ENCODE data around the gene FAM168A.

FAM168A gene

DNA sequence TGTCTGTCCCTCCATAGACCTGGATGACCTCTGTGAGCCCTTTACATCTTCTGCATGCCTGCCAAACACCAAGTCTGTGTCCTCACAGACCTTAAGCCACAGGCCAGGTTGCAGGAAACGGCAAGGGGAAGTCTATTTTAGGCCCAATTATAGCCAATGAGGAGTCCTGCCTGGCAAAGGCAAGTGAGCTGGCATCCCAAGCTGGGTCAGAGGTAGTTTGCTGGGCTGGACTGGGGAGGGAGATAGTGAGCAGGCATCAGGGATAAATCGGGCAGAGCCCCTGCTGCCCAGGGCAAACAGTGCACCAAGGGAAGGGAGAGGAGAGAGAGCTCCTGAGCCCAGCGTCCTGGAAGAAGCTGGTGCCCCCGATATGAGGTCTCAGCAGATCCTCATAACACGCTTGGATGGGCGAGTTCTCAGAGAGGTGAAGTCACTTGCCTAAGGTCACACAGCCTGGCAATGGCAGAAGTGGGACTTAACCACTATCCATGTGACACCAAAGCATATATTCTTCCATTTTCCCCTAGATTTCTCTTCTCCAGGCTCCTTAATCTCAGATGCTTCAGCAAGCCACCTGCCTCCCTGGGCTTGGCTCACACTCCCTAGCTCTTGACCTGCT, 225.4 kb downstream of the FAM168A start:
- no peak overlapping the region for H3K4me3 ChIP-seq (ENCODE audit: low read depth, low read length)
- peak; percentile 36 for DNase-seq (ENCODE audit: low read depth)
- TF ChIP-seq, protein P1, sequence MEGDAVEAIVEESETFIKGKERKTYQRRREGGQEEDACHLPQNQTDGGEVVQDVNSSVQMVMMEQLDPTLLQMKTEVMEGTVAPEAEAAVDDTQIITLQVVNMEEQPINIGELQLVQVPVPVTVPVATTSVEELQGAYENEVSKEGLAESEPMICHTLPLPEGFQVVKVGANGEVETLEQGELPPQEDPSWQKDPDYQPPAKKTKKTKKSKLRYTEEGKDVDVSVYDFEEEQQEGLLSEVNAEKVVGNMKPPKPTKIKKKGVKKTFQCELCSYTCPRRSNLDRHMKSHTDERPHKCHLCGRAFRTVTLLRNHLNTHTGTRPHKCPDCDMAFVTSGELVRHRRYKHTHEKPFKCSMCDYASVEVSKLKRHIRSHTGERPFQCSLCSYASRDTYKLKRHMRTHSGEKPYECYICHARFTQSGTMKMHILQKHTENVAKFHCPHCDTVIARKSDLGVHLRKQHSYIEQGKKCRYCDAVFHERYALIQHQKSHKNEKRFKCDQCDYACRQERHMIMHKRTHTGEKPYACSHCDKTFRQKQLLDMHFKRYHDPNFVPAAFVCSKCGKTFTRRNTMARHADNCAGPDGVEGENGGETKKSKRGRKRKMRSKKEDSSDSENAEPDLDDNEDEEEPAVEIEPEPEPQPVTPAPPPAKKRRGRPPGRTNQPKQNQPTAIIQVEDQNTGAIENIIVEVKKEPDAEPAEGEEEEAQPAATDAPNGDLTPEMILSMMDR (conservative IDR thresholded peaks at IDR 0.05; ENCODE audit: low read depth, low read length): peak; percentile 34

DNA sequence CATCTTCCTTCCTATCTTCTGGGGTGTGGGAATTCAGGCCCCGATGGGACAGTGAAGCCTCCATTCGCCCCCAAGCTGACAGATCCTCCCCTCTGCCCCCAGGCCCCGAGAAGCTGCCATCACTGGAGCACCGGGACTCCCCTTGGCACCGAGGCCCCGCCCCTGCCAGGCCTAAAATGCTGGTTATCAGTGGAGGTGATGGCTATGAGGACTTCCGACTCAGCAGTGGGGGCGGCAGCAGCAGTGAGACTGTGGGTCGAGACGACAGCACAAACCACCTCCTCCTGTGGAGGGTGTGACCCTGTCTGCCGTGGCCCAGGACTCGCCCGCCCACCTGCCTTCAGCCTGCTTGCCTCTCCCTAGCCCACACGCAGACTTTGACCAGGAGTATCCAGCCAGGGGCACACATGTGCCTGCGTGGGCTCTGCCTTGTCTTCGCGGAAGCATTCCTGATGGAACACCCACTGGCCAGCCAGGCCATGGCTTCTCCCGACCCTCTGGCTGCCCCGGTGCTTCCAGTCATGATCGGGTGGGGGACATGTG, 230.4 kb downstream of the FAM168A start:
- no peak for DNase-seq (ENCODE audit: low read depth)
- H3K4me3 ChIP-seq (ENCODE audit: low read depth, low read length): no peak overlapping the region
- TF ChIP-seq, protein P1 (conservative IDR thresholded peaks at IDR 0.05; ENCODE audit: low read depth, low read length): no peak

DNA sequence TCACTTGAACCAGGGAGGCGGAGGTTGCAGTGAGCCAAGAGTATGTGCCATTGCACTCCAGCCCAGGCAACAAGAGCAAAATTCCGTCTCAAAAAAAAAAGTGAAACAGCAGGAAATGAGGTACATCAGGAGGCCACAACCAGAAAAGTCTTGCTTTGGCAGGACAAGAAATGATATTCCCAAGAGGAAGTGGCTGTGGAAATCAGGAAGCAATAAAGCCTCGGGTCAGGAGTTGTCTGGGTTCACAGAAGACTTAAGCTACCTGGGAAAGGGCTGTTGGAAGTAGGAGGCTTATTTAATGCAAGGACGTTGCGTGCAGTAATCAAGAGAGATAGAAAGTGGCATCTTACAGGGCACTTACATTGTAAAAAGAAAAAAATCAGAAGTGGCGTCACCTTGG, 231.0 kb downstream of the FAM168A start:
- no peak for DNase-seq (ENCODE audit: low read depth)
- TF ChIP-seq, protein P1 (conservative IDR thresholded peaks at IDR 0.05; ENCODE audit: low read depth, low read length): no peak

DNA sequence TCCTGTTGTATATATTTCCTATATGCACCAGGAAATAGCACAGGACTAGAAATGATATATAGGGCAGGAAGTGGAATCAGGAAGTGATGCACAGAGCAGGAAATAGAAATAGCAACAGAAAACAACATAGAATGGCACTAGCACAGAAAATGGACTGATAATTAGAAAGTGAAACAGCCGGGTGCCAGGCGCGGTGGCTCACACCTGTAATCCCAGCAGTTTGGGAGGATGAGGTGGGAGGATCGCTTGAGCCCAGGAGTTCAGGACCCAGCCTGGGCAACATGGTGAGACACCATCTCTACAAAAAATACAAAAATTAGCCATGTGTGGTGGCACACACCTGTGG, 231.7 kb downstream of the FAM168A start:
- TF ChIP-seq, protein P1 (conservative IDR thresholded peaks at IDR 0.05; ENCODE audit: low read depth, low read length): no peak
- no peak overlapping the region for H3K4me3 ChIP-seq (ENCODE audit: low read depth, low read length)
- no peak for DNase-seq (ENCODE audit: low read depth)

More for the DNA sequence above, 231.0 kb downstream of the FAM168A start:
- H3K4me3 ChIP-seq (ENCODE audit: low read depth, low read length): no peak overlapping the region

DNA sequence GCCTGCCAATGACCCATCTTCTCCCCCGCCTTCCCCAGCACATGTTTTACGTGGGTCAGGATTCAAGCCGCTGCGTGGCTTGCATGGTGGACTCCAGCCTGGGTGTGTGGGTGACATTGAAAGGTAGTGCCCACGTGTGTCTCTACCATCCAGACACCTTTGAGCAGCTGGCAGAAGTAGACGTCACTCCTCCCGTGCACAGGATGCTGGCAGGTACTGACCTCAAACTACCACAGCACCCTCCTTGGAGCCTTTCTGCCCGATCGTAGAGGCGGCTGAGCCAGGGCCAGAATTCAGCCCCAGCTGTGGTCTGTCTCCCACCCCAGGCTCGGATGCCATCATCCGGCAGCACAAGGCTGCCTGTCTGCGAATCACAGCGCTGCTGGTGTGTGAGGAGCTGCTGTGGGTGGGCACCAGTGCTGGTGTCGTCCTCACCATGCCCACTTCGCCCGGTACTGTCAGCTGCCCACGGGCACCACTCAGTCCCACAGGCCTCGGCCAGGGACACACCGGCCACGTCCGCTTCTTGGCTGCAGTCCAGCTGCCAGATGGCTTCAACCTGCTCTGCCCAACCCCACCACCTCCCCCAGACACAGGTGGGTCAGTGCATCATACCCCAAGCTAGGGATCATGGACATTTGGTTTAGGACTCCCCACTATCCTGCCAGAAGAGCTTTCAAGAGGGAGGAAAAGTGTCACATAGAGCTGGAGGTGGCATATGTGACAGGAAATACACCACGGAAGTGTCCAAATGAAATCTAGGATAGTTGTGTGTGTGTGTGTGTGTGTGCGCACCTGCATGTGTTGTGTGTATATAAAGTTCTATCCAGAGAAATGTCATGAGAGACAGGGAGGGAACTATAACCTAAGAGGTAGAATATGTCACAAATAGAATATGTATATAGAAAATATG, 232.3 kb downstream of the FAM168A start:
- H3K4me3 ChIP-seq (ENCODE audit: low read depth, low read length): no peak overlapping the region
- no peak for DNase-seq (ENCODE audit: low read depth)
- TF ChIP-seq, protein P1 (conservative IDR thresholded peaks at IDR 0.05; ENCODE audit: low read depth, low read length): no peak

DNA sequence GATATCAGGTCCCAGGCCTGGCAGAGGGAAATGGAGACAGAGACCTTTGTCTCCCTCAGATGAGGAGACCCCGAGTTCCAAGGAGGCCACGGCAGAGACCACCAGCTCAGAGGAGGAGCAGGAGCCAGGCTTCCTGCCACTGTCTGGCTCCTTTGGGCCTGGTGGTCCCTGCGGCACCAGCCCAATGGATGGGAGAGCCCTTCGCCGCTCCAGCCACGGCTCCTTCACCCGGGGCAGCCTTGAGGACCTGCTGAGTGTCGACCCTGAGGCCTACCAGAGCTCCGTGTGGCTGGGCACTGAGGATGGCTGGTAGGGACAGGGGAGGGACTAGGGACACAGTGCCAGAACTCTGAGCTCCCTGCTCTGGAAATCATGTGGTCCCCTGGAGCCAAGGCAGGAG, 234.8 kb downstream of the FAM168A start:
- DNase-seq (ENCODE audit: low read depth): no peak
- TF ChIP-seq, protein P1 (conservative IDR thresholded peaks at IDR 0.05; ENCODE audit: low read depth, low read length): no peak
- no peak overlapping the region for H3K4me3 ChIP-seq (ENCODE audit: low read depth, low read length)
